SK-N-SH (cell line): ENCODE measurements around the gene SMIM30.

Source experiments
- TF ChIP-seq, protein P1 (sequence below): fragments of 200-600 bp; sonication (generic); IDR thresholded peaks from 2 replicates; pipeline ENCODE4 v1.6.1; 2017; ENCODE audit warnings: antibody characterized with exemption, mild to moderate bottlenecking, moderate library complexity
- TF ChIP-seq, protein P2 (sequence below): IDR thresholded peaks from 2 replicates; pipeline ENCODE4 v1.4.0; 2012; ENCODE audit warnings: low read depth

DNA sequence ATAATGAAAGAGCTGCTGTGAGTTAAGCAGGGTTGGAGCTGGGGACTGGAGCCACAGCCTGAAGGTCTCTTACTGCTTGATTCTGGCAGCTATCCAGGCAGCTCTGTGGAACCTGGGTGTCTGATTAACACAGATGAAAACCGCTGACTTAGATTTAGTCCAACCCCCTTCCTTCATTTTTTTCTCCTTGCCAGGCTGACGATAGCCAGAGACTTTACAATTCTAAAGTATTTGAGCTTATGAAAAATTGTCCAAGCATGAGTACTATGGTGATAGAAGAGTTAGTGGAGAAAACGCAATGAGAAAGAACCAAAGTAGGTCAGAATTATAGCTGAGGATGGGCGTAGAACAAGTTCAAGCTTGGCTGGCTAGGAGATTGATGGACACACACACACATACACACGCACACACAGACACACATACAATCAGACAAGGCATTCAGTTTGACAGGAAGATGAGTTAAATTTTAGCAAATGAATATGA, 18.2 kb downstream of the SMIM30 start:
- TF ChIP-seq, protein P1, sequence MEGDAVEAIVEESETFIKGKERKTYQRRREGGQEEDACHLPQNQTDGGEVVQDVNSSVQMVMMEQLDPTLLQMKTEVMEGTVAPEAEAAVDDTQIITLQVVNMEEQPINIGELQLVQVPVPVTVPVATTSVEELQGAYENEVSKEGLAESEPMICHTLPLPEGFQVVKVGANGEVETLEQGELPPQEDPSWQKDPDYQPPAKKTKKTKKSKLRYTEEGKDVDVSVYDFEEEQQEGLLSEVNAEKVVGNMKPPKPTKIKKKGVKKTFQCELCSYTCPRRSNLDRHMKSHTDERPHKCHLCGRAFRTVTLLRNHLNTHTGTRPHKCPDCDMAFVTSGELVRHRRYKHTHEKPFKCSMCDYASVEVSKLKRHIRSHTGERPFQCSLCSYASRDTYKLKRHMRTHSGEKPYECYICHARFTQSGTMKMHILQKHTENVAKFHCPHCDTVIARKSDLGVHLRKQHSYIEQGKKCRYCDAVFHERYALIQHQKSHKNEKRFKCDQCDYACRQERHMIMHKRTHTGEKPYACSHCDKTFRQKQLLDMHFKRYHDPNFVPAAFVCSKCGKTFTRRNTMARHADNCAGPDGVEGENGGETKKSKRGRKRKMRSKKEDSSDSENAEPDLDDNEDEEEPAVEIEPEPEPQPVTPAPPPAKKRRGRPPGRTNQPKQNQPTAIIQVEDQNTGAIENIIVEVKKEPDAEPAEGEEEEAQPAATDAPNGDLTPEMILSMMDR: no peak
- TF ChIP-seq, protein P2, sequence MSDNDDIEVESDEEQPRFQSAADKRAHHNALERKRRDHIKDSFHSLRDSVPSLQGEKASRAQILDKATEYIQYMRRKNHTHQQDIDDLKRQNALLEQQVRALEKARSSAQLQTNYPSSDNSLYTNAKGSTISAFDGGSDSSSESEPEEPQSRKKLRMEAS: no peak
